GM21619 (cell line): ENCODE data around the gene PDZD7.

Experiments used
- ATAC-seq: cut with Tn5 transposase; IDR thresholded peaks from one replicate; pipeline ENCODE4 v1.9.1; 2021; ENCODE audit not compliant: unreplicated experiment

The PDZD7 gene

GRCh38 chr10:101061624-101062231 lies 30.8 kb upstream of the PDZD7 start, which contains the start of gene KAZALD1:
Gene KAZALD1, plus strand, starts transcription at chr10:101061989. Its CDS starts 604 bp downstream, at chr10:101062593.
- no peak for ATAC-seq

GRCh38 chr10:101060951-101061623 lies 30.2 kb upstream of the PDZD7 start:
- peak; percentile 52 for ATAC-seq

GRCh38 chr10:101060036-101060950 lies 29.4 kb upstream of the PDZD7 start:
- ATAC-seq, result peak; percentile 41

GRCh38 chr10:101056365-101057151 lies 25.6 kb upstream of the PDZD7 start:
- no peak for ATAC-seq

GRCh38 chr10:101055411-101055810 lies 24.5 kb upstream of the PDZD7 start:
- no peak for ATAC-seq

GRCh38 chr10:101054876-101055275 lies 23.9 kb upstream of the PDZD7 start:
- ATAC-seq, result no peak

- ATAC-seq, result no peak
Observed at GRCh38 chr10:101054351-101054750, 23.4 kb upstream of the PDZD7 start.

GRCh38 chr10:101053516-101053915 lies 22.6 kb upstream of the PDZD7 start:
- ATAC-seq, result no peak

- ATAC-seq, result no peak
Observed at GRCh38 chr10:101052285-101052684, 21.4 kb upstream of the PDZD7 start.

- peak; percentile 82 for ATAC-seq
Observed at GRCh38 chr10:101050208-101051069, 19.5 kb upstream of the PDZD7 start.

GRCh38 chr10:101047961-101048892 lies 17.3 kb upstream of the PDZD7 start:
- ATAC-seq, result no peak

GRCh38 chr10:101047268-101047667 lies 16.3 kb upstream of the PDZD7 start:
- ATAC-seq, result no peak

- no peak for ATAC-seq
Observed at GRCh38 chr10:101046332-101047238, 15.7 kb upstream of the PDZD7 start.

GRCh38 chr10:101044117-101044516 lies 13.2 kb upstream of the PDZD7 start:
- ATAC-seq, result no peak

GRCh38 chr10:101043363-101043707 lies 12.4 kb upstream of the PDZD7 start:
- no peak for ATAC-seq

- ATAC-seq, result peak; percentile 93
Observed at GRCh38 chr10:101042667-101043362, 11.9 kb upstream of the PDZD7 start.

GRCh38 chr10:101042118-101042517 lies 11.2 kb upstream of the PDZD7 start:
- ATAC-seq, result no peak
